HepG2 (cell line): ENCODE data around the gene NELFB. TPM values are rescaled to one million over a fixed set of nuclear protein-coding genes. Genes with fewer than 3 reads are reported as not detected.

Source experiments
- DPF2 ChIP-seq: sonication (generic); formaldehyde crosslinking; IDR thresholded peaks from 2 replicates; pipeline ENCODE4 v1.4.0; 2020; ENCODE audit warnings: mild to moderate bottlenecking, low read depth, missing genetic modification reagents, borderline replicate concordance
- GABPB1 ChIP-seq: IDR thresholded peaks from 2 replicates; pipeline ENCODE4 v1.6.1; 2016; ENCODE audit warnings: mild to moderate bottlenecking, missing genetic modification reagents, moderate library complexity, missing compliant biosample characterization
- NFE2L2 ChIP-seq: fragments of 150-350 bp; IDR thresholded peaks from 2 replicates; pipeline ENCODE4 v1.6.1; 2014; ENCODE audit warnings: low read length
- RFXANK ChIP-seq: IDR thresholded peaks from 2 replicates; pipeline ENCODE4 v1.6.1; 2016
- TAF1 ChIP-seq: sonication (generic); formaldehyde crosslinking; IDR thresholded peaks from 2 replicates; pipeline ENCODE4 v1.4.0; 2020; ENCODE audit warnings: missing genetic modification reagents
- ZBTB3 ChIP-seq: sonication (generic); formaldehyde crosslinking; IDR thresholded peaks from 2 replicates; pipeline ENCODE4 v1.4.0; 2020; ENCODE audit warnings: low read depth, mild to moderate bottlenecking, moderate library complexity, missing genetic modification reagents, borderline replicate concordance
- ZNF441 ChIP-seq: sonication (generic); formaldehyde crosslinking; IDR thresholded peaks from 2 replicates; pipeline ENCODE4 v1.7.0; 2021; ENCODE audit warnings: missing genetic modification reagents, borderline replicate concordance
- ZNF446 ChIP-seq: sonication (generic); formaldehyde crosslinking; IDR thresholded peaks from 2 replicates; pipeline ENCODE4 v1.5.0; 2020; ENCODE audit warnings: mild to moderate bottlenecking, missing genetic modification reagents
- ZNF674 ChIP-seq: sonication (generic); formaldehyde crosslinking; IDR thresholded peaks from 2 replicates; pipeline ENCODE4 v1.5.0; 2020; ENCODE audit warnings: low read depth, mild to moderate bottlenecking, missing genetic modification reagents
- polyA plus RNA-seq, 8 experiments: library from polyadenylated mRNA; depleted of rRNA in 3 of 8; stranded (reverse) in 7 of 8; unstranded in 1 of 8; fragments of >200 nt; fragmentation: Illumina TruSeq in 4 of 8; extraction: Trizol in 4 of 8; gene quantifications; 2 replicates each; pipeline versions ENCODE4 v1.2.1 to v1.2.3, GENCODE V29; 2011 to 2016; ENCODE audit warnings: low read depth in 4 of 8, missing spikeins in 1 of 8, mixed read lengths in 1 of 8; ENCODE audit not compliant: insufficient read depth in 1 of 8
- total RNA-seq, 5 experiments: library from RNA; depleted of rRNA; stranded (reverse); fragments of >200 nt; fragmentation: Illumina TruSeq; extraction: Trizol; gene quantifications; 2 replicates each; pipeline ENCODE4 v1.2.3, GENCODE V29; 2016; ENCODE audit warnings: low read depth in 1 of 5
- TF ChIP-seq, protein P1 (sequence below): sonication (generic); formaldehyde crosslinking; IDR thresholded peaks from 2 replicates; pipeline ENCODE4 v1.4.0; 2020; ENCODE audit warnings: missing genetic modification reagents, borderline replicate concordance
- TF ChIP-seq, protein P2 (sequence below): sonication (generic); formaldehyde crosslinking; IDR thresholded peaks from 2 replicates; pipeline ENCODE4 v1.4.0; 2020; ENCODE audit warnings: missing genetic modification reagents
- TF ChIP-seq, protein P3 (sequence below): IDR thresholded peaks from 2 replicates; pipeline ENCODE4 v1.6.1; 2016; ENCODE audit warnings: mild to moderate bottlenecking
- TF ChIP-seq, protein P4 (sequence below): sonication (generic); formaldehyde crosslinking; IDR thresholded peaks from 2 replicates; pipeline ENCODE4 v1.4.0; 2020; ENCODE audit warnings: mild to moderate bottlenecking, missing genetic modification reagents
- TF ChIP-seq, protein P5 (sequence below): sonication (generic); formaldehyde crosslinking; IDR thresholded peaks from 2 replicates; pipeline ENCODE4 v1.5.0; 2020; ENCODE audit warnings: missing genetic modification reagents

NELFB gene
- total and polyA plus RNA-seq, 2 of the 13 experiments (the other 11 are each of a cell fraction or from before 2014, with no cell fraction given): 26.5 to 45.8 TPM

DNA sequence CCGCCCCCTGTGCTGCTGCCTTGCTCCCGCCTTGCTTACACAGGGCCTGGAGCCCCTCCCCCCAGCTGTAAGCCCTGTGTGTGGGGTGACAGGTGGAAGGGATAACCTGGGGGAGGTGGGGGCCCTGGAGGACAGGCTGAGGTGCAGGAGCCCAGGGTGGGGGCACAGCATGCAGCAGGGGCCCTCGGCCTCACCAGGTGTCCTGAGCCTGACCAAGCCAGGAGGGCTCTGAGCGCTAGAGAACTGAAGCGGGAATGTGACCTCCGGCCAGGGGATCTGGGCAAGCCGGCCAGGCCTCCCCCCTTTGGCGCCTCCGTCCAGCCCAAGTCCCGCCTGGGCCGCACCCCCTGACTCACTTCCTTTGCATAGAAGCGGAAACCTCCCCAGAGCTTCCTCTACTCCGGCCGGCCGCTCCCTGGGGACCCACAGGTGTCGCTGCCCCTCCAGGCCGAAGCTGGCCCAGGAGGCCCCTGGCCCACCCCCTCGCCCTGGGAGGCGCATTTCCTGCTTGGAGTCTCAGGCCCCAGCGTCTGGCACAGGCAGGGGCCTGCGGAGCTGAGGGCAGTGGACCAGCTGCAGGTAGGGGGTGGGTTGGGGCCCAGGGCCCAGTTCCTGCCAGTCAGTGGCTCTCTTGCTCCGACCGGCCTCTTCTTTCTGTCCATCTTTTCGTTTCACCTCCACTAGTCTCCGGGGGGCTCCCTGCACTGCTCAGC is 22.4 kb downstream of the NELFB start, which contains the start of gene TOR4A (continued):
- TF ChIP-seq, protein P1, sequence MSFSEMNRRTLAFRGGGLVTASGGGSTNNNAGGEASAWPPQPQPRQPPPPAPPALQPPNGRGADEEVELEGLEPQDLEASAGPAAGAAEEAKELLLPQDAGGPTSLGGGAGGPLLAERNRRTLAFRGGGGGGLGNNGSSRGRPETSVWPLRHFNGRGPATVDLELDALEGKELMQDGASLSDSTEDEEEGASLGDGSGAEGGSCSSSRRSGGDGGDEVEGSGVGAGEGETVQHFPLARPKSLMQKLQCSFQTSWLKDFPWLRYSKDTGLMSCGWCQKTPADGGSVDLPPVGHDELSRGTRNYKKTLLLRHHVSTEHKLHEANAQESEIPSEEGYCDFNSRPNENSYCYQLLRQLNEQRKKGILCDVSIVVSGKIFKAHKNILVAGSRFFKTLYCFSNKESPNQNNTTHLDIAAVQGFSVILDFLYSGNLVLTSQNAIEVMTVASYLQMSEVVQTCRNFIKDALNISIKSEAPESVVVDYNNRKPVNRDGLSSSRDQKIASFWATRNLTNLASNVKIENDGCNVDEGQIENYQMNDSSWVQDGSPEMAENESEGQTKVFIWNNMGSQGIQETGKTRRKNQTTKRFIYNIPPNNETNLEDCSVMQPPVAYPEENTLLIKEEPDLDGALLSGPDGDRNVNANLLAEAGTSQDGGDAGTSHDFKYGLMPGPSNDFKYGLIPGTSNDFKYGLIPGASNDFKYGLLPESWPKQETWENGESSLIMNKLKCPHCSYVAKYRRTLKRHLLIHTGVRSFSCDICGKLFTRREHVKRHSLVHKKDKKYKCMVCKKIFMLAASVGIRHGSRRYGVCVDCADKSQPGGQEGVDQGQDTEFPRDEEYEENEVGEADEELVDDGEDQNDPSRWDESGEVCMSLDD (CRISPR knock-in tag): peak; percentile 88
- TF ChIP-seq, protein P2, sequence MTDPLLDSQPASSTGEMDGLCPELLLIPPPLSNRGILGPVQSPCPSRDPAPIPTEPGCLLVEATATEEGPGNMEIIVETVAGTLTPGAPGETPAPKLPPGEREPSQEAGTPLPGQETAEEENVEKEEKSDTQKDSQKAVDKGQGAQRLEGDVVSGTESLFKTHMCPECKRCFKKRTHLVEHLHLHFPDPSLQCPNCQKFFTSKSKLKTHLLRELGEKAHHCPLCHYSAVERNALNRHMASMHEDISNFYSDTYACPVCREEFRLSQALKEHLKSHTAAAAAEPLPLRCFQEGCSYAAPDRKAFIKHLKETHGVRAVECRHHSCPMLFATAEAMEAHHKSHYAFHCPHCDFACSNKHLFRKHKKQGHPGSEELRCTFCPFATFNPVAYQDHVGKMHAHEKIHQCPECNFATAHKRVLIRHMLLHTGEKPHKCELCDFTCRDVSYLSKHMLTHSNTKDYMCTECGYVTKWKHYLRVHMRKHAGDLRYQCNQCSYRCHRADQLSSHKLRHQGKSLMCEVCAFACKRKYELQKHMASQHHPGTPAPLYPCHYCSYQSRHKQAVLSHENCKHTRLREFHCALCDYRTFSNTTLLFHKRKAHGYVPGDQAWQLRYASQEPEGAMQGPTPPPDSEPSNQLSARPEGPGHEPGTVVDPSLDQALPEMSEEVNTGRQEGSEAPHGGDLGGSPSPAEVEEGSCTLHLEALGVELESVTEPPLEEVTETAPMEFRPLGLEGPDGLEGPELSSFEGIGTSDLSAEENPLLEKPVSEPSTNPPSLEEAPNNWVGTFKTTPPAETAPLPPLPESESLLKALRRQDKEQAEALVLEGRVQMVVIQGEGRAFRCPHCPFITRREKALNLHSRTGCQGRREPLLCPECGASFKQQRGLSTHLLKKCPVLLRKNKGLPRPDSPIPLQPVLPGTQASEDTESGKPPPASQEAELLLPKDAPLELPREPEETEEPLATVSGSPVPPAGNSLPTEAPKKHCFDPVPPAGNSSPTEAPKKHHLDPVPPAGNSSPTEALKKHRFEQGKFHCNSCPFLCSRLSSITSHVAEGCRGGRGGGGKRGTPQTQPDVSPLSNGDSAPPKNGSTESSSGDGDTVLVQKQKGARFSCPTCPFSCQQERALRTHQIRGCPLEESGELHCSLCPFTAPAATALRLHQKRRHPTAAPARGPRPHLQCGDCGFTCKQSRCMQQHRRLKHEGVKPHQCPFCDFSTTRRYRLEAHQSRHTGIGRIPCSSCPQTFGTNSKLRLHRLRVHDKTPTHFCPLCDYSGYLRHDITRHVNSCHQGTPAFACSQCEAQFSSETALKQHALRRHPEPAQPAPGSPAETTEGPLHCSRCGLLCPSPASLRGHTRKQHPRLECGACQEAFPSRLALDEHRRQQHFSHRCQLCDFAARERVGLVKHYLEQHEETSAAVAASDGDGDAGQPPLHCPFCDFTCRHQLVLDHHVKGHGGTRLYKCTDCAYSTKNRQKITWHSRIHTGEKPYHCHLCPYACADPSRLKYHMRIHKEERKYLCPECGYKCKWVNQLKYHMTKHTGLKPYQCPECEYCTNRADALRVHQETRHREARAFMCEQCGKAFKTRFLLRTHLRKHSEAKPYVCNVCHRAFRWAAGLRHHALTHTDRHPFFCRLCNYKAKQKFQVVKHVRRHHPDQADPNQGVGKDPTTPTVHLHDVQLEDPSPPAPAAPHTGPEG (CRISPR knock-in tag): peak; percentile 63; the same call in 1 of the 2 replicates
- TF ChIP-seq RFXANK (CRISPR knock-in tag) (no peak), ZBTB3 (CRISPR knock-in tag) (no peak), ZNF446 (CRISPR knock-in tag) (no peak), GABPB1 (peak; percentile 91), TAF1 (CRISPR knock-in tag) (peak; percentile 85), ZNF441 (CRISPR knock-in tag) (peak; percentile 78; the same call in 1 of the 2 replicates), DPF2 (CRISPR knock-in tag) (no peak), NFE2L2 (no peak), ZNF674 (CRISPR knock-in tag) (peak; percentile 67; the same call in 1 of the 2 replicates)
- TF ChIP-seq, protein P3, sequence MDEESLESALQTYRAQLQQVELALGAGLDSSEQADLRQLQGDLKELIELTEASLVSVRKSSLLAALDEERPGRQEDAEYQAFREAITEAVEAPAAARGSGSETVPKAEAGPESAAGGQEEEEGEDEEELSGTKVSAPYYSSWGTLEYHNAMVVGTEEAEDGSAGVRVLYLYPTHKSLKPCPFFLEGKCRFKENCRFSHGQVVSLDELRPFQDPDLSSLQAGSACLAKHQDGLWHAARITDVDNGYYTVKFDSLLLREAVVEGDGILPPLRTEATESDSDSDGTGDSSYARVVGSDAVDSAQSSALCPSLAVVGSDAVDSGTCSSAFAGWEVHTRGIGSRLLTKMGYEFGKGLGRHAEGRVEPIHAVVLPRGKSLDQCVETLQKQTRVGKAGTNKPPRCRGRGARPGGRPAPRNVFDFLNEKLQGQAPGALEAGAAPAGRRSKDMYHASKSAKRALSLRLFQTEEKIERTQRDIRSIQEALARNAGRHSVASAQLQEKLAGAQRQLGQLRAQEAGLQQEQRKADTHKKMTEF (CRISPR knock-in tag): peak; percentile 86
- TF ChIP-seq, protein P4, sequence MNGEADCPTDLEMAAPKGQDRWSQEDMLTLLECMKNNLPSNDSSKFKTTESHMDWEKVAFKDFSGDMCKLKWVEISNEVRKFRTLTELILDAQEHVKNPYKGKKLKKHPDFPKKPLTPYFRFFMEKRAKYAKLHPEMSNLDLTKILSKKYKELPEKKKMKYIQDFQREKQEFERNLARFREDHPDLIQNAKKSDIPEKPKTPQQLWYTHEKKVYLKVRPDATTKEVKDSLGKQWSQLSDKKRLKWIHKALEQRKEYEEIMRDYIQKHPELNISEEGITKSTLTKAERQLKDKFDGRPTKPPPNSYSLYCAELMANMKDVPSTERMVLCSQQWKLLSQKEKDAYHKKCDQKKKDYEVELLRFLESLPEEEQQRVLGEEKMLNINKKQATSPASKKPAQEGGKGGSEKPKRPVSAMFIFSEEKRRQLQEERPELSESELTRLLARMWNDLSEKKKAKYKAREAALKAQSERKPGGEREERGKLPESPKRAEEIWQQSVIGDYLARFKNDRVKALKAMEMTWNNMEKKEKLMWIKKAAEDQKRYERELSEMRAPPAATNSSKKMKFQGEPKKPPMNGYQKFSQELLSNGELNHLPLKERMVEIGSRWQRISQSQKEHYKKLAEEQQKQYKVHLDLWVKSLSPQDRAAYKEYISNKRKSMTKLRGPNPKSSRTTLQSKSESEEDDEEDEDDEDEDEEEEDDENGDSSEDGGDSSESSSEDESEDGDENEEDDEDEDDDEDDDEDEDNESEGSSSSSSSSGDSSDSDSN: peak; percentile 97
- TF ChIP-seq, protein P5, sequence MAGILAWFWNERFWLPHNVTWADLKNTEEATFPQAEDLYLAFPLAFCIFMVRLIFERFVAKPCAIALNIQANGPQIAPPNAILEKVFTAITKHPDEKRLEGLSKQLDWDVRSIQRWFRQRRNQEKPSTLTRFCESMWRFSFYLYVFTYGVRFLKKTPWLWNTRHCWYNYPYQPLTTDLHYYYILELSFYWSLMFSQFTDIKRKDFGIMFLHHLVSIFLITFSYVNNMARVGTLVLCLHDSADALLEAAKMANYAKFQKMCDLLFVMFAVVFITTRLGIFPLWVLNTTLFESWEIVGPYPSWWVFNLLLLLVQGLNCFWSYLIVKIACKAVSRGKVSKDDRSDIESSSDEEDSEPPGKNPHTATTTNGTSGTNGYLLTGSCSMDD (CRISPR knock-in tag): no peak
